SK-N-SH treated with all-trans-retinoic acid at 6 μM for 48 hours (cell line): Measurements from ENCODE around the gene EZR.

Experiments
- ATAC-seq: fragments of 200-7000 bp; cut with Tn5 transposase; 3 replicates; pipeline ENCODE4 v1.9.1; 2020; ENCODE audit warnings: mild to moderate bottlenecking, moderate library complexity
- ARNTL ChIP-seq: fragments of 450-650 bp; formaldehyde crosslinking; IDR thresholded peaks from 2 replicates; pipeline ENCODE4 v1.5.0; 2020; ENCODE audit warnings: low read depth, mild to moderate bottlenecking, moderate library complexity, borderline replicate concordance
- BACH2 ChIP-seq: fragments of 250-450 bp; sonication (Bioruptor Pico); IDR thresholded peaks from 2 replicates; pipeline ENCODE4 v1.9.0; 2021; ENCODE audit warnings: mild to moderate bottlenecking, borderline replicate concordance
- CSDC2 ChIP-seq: fragments of 250-450 bp; sonication (Bioruptor Pico); IDR thresholded peaks from 2 replicates; pipeline ENCODE4 v1.5.0; 2020; ENCODE audit warnings: mild to moderate bottlenecking, moderate library complexity
- ESRRG ChIP-seq: fragments of 250-450 bp; sonication (Bioruptor Pico); IDR thresholded peaks from 2 replicates; pipeline ENCODE4 v1.6.1; 2021; ENCODE audit warnings: mild to moderate bottlenecking
- GLIS3 ChIP-seq: fragments of 250-450 bp; sonication (Bioruptor Pico); IDR thresholded peaks from 2 replicates; pipeline ENCODE4 v1.5.0; 2020; ENCODE audit warnings: mild to moderate bottlenecking, moderate library complexity
- ISL1 ChIP-seq: fragments of 250-450 bp; sonication (Bioruptor Pico); IDR thresholded peaks from 2 replicates; pipeline ENCODE4 v2.1.2; 2022; ENCODE audit warnings: mild to moderate bottlenecking, moderate library complexity
- OSR1 ChIP-seq: fragments of 250-450 bp; sonication (Bioruptor Pico); IDR thresholded peaks from 2 replicates; pipeline ENCODE4 v1.8.0; 2022; ENCODE audit warnings: moderate library complexity, mild to moderate bottlenecking, inconsistent platforms
- RARB ChIP-seq: fragments of 250-450 bp; sonication (Bioruptor Pico); IDR thresholded peaks from 2 replicates; pipeline ENCODE4 v1.8.0; 2021; ENCODE audit warnings: mild to moderate bottlenecking, moderate library complexity
- SNAI2 ChIP-seq: fragments of 250-450 bp; sonication (Bioruptor Pico); IDR thresholded peaks from 2 replicates; pipeline ENCODE4 v1.5.0; 2020; ENCODE audit warnings: mild to moderate bottlenecking, moderate library complexity
- TCF4 ChIP-seq: fragments of 250-450 bp; sonication (Bioruptor Pico); IDR thresholded peaks from 2 replicates; pipeline ENCODE4 v1.8.0; 2021; ENCODE audit warnings: mild to moderate bottlenecking, moderate library complexity, borderline replicate concordance
- TOX ChIP-seq: fragments of 250-450 bp; sonication (Bioruptor Pico); IDR thresholded peaks from 2 replicates; pipeline ENCODE4 v1.8.0; 2021; ENCODE audit warnings: mild to moderate bottlenecking, moderate library complexity, borderline replicate concordance
- ZC3H10 ChIP-seq: fragments of 250-450 bp; sonication (Bioruptor Pico); IDR thresholded peaks from 2 replicates; pipeline ENCODE4 v1.5.1; 2021; ENCODE audit warnings: mild to moderate bottlenecking, moderate library complexity
- ZFP3 ChIP-seq: fragments of 250-450 bp; sonication (Bioruptor Pico); IDR thresholded peaks from 2 replicates; pipeline ENCODE4 v1.5.0; 2020; ENCODE audit warnings: mild to moderate bottlenecking, moderate library complexity
- ZFP30 ChIP-seq: fragments of 450-650 bp; formaldehyde crosslinking; IDR thresholded peaks from 2 replicates; pipeline ENCODE4 v1.5.0; 2022; ENCODE audit warnings: mild to moderate bottlenecking, moderate library complexity
- ZNF565 ChIP-seq: fragments of 450-650 bp; formaldehyde crosslinking; conservative IDR thresholded peaks from 2 replicates; pipeline ENCODE4 v1.5.0; 2020; ENCODE audit warnings: low read depth, mild to moderate bottlenecking, moderate library complexity
- ZNF70 ChIP-seq: fragments of 450-650 bp; formaldehyde crosslinking; IDR thresholded peaks from 2 replicates; pipeline ENCODE4 v1.5.0; 2020; ENCODE audit warnings: mild to moderate bottlenecking, moderate library complexity
- ZNF8 ChIP-seq: fragments of 450-650 bp; formaldehyde crosslinking; IDR thresholded peaks from 2 replicates; pipeline ENCODE4 v1.5.0; 2020; ENCODE audit warnings: mild to moderate bottlenecking, moderate library complexity
- TF ChIP-seq, protein P1 (sequence below): fragments of 250-450 bp; sonication (Bioruptor Pico); IDR thresholded peaks from 2 replicates; pipeline ENCODE4 v1.5.0; 2020; ENCODE audit warnings: mild to moderate bottlenecking, moderate library complexity
- TF ChIP-seq, protein P2 (sequence below): fragments of 250-450 bp; sonication (Bioruptor Pico); IDR thresholded peaks from 2 replicates; pipeline ENCODE4 v1.5.1; 2021; ENCODE audit warnings: mild to moderate bottlenecking, moderate library complexity
- TF ChIP-seq, protein P3 (sequence below): fragments of 250-450 bp; sonication (Bioruptor Pico); IDR thresholded peaks from 2 replicates; pipeline ENCODE4 v1.8.0; 2020; ENCODE audit warnings: mild to moderate bottlenecking, moderate library complexity, borderline replicate concordance

The EZR gene

DNA sequence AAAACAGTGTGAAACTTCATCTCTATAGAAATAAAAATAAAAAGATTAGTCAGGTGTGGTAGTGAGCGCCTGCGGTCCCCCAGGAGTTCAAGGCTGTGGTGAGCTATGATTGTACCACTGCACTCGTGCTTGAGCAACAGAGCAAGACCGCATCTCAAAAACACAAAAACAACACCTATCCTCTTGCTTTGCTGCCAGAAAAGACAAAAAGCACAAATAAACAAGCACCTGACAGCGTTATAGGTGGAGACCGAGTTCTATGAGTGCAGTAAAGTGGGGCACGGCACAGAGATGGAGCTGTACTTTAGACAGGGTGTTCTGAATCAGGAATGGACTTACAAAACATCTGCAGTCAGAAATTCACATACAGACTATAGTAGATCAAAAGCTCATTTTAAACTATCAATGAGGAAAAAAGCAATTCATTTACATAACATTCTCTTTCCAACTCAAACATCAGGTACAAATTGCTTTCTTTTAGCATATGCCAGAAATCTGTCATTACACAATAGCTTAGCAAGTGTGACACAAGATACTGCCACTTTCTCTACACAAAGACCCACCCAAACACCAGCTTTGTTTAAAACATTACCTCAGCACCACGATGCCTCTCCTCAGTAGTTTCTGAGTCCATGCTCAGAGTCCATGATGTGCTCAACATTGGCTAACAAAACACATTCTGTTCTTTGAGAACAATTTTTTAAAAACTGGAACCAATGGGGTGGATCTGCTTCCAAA lies 10.1 kb downstream of the EZR start:
- no peak for ATAC-seq
- TF ChIP-seq, protein P1, sequence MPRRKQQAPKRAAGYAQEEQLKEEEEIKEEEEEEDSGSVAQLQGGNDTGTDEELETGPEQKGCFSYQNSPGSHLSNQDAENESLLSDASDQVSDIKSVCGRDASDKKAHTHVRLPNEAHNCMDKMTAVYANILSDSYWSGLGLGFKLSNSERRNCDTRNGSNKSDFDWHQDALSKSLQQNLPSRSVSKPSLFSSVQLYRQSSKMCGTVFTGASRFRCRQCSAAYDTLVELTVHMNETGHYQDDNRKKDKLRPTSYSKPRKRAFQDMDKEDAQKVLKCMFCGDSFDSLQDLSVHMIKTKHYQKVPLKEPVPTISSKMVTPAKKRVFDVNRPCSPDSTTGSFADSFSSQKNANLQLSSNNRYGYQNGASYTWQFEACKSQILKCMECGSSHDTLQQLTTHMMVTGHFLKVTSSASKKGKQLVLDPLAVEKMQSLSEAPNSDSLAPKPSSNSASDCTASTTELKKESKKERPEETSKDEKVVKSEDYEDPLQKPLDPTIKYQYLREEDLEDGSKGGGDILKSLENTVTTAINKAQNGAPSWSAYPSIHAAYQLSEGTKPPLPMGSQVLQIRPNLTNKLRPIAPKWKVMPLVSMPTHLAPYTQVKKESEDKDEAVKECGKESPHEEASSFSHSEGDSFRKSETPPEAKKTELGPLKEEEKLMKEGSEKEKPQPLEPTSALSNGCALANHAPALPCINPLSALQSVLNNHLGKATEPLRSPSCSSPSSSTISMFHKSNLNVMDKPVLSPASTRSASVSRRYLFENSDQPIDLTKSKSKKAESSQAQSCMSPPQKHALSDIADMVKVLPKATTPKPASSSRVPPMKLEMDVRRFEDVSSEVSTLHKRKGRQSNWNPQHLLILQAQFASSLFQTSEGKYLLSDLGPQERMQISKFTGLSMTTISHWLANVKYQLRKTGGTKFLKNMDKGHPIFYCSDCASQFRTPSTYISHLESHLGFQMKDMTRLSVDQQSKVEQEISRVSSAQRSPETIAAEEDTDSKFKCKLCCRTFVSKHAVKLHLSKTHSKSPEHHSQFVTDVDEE (CRISPR knock-in tag), result no peak
- no peak for TF ChIP-seq ZNF565 (CRISPR knock-in tag)
- TF ChIP-seq OSR1 (CRISPR knock-in tag), result no peak
- no peak for TF ChIP-seq CSDC2 (CRISPR knock-in tag)
- no peak for TF ChIP-seq ESRRG (CRISPR knock-in tag)

DNA sequence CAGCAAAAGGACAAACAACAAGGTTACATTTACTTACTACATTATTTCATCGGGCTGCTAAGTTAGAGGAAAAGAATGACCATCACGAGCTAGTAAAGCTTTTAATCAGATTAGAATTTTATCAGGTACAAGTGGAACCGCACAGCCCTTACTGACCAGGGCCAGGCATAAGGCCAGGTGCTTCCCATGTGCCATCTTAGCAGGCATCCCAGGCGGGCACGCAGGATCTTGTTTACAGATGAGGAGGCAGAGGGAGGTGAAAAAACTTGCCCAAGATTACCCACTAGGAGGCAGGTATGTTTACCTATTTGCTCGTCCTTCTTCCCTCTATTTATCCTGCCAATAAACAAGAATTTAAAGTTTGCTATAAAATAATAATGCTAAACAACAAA lies 10.7 kb downstream of the EZR start:
- TF ChIP-seq, protein P2, sequence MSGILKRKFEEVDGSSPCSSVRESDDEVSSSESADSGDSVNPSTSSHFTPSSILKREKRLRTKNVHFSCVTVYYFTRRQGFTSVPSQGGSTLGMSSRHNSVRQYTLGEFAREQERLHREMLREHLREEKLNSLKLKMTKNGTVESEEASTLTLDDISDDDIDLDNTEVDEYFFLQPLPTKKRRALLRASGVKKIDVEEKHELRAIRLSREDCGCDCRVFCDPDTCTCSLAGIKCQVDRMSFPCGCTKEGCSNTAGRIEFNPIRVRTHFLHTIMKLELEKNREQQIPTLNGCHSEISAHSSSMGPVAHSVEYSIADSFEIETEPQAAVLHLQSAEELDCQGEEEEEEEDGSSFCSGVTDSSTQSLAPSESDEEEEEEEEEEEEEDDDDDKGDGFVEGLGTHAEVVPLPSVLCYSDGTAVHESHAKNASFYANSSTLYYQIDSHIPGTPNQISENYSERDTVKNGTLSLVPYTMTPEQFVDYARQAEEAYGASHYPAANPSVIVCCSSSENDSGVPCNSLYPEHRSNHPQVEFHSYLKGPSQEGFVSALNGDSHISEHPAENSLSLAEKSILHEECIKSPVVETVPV (CRISPR knock-in tag), result no peak
- no peak for TF ChIP-seq SNAI2 (CRISPR knock-in tag)
- no peak for TF ChIP-seq ZNF8
- no peak for TF ChIP-seq GLIS3
- no peak for TF ChIP-seq OSR1 (CRISPR knock-in tag)
- TF ChIP-seq RARB, result no peak
- TF ChIP-seq ZFP30 (CRISPR knock-in tag), result no peak
- TF ChIP-seq, protein P1 (CRISPR knock-in tag), result no peak
- TF ChIP-seq, protein P3, sequence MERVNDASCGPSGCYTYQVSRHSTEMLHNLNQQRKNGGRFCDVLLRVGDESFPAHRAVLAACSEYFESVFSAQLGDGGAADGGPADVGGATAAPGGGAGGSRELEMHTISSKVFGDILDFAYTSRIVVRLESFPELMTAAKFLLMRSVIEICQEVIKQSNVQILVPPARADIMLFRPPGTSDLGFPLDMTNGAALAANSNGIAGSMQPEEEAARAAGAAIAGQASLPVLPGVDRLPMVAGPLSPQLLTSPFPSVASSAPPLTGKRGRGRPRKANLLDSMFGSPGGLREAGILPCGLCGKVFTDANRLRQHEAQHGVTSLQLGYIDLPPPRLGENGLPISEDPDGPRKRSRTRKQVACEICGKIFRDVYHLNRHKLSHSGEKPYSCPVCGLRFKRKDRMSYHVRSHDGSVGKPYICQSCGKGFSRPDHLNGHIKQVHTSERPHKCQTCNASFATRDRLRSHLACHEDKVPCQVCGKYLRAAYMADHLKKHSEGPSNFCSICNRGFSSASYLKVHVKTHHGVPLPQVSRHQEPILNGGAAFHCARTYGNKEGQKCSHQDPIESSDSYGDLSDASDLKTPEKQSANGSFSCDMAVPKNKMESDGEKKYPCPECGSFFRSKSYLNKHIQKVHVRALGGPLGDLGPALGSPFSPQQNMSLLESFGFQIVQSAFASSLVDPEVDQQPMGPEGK (CRISPR knock-in tag), result no peak
- no peak for TF ChIP-seq ARNTL (CRISPR knock-in tag)
- no peak for TF ChIP-seq ZFP3
- TF ChIP-seq ZC3H10 (CRISPR knock-in tag), result no peak
- no peak for TF ChIP-seq ZNF565 (CRISPR knock-in tag)
- no peak for TF ChIP-seq ZNF70 (CRISPR knock-in tag)
- TF ChIP-seq TCF4 (CRISPR knock-in tag), result no peak
- TF ChIP-seq ESRRG (CRISPR knock-in tag), result no peak
- TF ChIP-seq CSDC2 (CRISPR knock-in tag), result no peak
- TF ChIP-seq TOX, result no peak
- TF ChIP-seq ISL1 (CRISPR knock-in tag), result no peak
- TF ChIP-seq BACH2 (CRISPR knock-in tag), result no peak
- TF ChIP-seq, all 23 proteins: peak for 0
- ATAC-seq, result no peak

DNA sequence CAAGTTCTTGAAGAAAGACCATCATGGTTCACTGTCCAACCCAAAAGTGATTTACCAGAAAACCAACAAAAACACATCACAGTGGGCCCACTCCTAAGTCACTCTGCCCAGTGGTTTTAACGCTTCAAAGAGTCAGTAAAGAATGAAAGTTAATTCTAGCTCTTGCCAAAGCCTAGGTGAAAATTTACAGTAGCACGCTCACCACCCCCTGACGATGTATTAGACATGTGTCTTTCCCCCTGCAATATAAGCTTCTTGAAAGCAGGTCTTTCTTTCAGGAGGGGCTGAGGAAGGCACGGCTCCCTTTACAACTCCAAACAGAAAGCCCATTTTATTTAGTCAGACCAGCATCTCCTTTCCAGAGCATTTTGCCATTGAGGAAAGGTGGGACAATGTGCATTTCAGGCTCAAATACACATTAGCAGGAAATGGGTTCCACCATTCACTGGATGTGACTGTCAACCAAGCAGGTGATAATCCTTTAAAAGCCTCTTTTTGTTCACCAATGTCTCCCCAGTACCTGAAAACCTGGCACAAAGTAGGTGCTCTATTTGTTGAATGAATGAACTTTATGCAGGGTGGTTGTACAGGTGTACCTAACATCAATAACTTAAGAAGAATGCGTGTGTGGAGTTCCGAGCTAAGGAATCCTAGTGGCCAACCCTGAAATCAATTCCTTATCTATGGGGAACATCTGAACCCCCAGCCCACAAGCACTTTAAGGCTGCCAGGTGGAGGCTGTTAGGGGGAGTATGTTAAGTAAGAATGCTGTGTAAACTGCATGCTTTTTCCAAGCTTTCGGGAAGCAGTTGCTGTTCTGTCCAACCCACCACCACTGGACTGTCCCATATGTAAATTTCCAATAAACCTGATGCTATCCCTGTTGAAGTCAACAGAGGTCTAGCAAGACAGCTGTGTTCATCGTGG lies 11.4 kb downstream of the EZR start:
- no peak for ATAC-seq
- TF ChIP-seq TCF4 (CRISPR knock-in tag) (no peak), ARNTL (CRISPR knock-in tag) (no peak), ZNF70 (CRISPR knock-in tag) (no peak)
